Ovary (tissue), 9 donors: ENCODE data around the gene COPZ1. TPM values are rescaled to one million over a fixed set of nuclear protein-coding genes. Genes with fewer than 3 reads are reported as not detected.

ENCODE experiments used
- DNase-seq, 5 donors: peaks; one replicate each; pipeline ENCODE4 v3.0.0-alpha.2; 2019 to 2020
- H3K27ac ChIP-seq, 2 donors: fragments of 200-600 bp; one replicate each; pipeline versions ENCODE4 v1.5.1 to v1.8.0; 2019 to 2022
- H3K27me3 ChIP-seq: fragments of 200-600 bp; one replicate; pipeline ENCODE4 v1.8.0; 2022
- H3K36me3 ChIP-seq: fragments of 200-600 bp; sonication (generic); one replicate; pipeline ENCODE4 v1.5.1; 2019
- H3K4me1 ChIP-seq: one replicate; pipeline ENCODE4 v1.8.1; 2013; ENCODE audit warnings: mild to moderate bottlenecking, moderate library complexity; ENCODE audit not compliant: insufficient read depth
- H3K4me3 ChIP-seq: fragments of 200-600 bp; sonication (generic); one replicate; pipeline ENCODE4 v1.5.1; 2017
- H3K9me3 ChIP-seq, 2 donors: fragments of 200-600 bp in 1 of 2; sonication (generic) in 1 of 2; one replicate each; pipeline versions ENCODE4 v1.5.1 to v1.8.1; 2013 to 2019; ENCODE audit warnings: mild to moderate bottlenecking in 1 of 2, moderate library complexity in 1 of 2
- CTCF ChIP-seq, 3 donors: fragments of 450-650 bp in 2 of 3; fragments of 200-600 bp in 1 of 3; IDR thresholded peaks; one replicate each; pipeline versions ENCODE4 v1.5.1 to v1.8.0; 2016 to 2022; ENCODE audit warnings: antibody characterized with exemption in 3 of 3, mild to moderate bottlenecking in 1 of 3
- EP300 ChIP-seq: sonication (generic); formaldehyde crosslinking; IDR thresholded peaks from one replicate; pipeline ENCODE4 v1.6.1; 2017; ENCODE audit warnings: antibody characterized with exemption
- POLR2A ChIP-seq: fragments of 450-650 bp; IDR thresholded peaks from one replicate; pipeline ENCODE4 v1.6.1; 2017; ENCODE audit warnings: antibody characterized with exemption, mild to moderate bottlenecking, moderate library complexity
- WGBS, 3 donors: extraction: QIAGEN DNeasy Blood & Tissue Kit in 1 of 3; methylation state at CpG; one replicate each; pipeline versions ENCODE4 v1.1.5 to v1.1.7; 2013 to 2017; 5-methylcytosine and 5-hydroxymethylcytosine counted together
- intact Hi-C, 4 donors: fragments of 100-400 bp; cut with DNase I; formaldehyde crosslinking; loops; one replicate each; pipeline versions ENCODE4 v1.11.0 to v1.15.1; 2022 to 2023
- polyA plus RNA-seq, 2 donors: library from polyadenylated mRNA; stranded (reverse); fragments of 200-250 nt in 1 of 2; fragments of 350-450 nt in 1 of 2; fragmentation: Illumina TruSeq in 1 of 2; extraction: RNeasy Lipid Tissue Mini Kit (QIAGEN cat#74804) in 1 of 2; gene quantifications; one replicate each; pipeline ENCODE4 v1.2.3, GENCODE V29; 2013 to 2014
- total RNA-seq, 7 donors: library from RNA; depleted of rRNA in 2 of 7; stranded (reverse); fragments of >200 nt in 2 of 7; fragmentation: NEBNext Ultra II Directional in 3 of 7; extraction: Animal tissue kit (Norgen Biotek cat#: 25700) in 3 of 7; gene quantifications; one replicate each; pipeline versions ENCODE4 v1.1.0 to v1.2.4, GENCODE V29; 2016 to 2023
- donor health status: DM: no; HTN: no; CAD: no; lungs with moderate emphysema.
- donor health status: DM: no; HTN: no; CAD: no.
- donor health status: Bipolar disorder and iron deficiency.
- donor health status: DM: yes; HTN: yes; CAD: no.
- donor health status: DM: no; HTN: no; CAD: no.
- donor health status: DM: yes; HTN: yes; CAD: no.

COPZ1 gene
- total and polyA plus RNA-seq, 9 donors, result 41.7 to 219 (median 108) TPM

GRCh38 chr12:54387114-54387467 lies 62.2 kb downstream of the COPZ1 start:
- H3K27me3 ChIP-seq, result no peaks in the 10 kb centered on the region
- H3K9me3 ChIP-seq, result no peaks in the 10 kb centered on the region
- 88 to 93% (median 90%) methylated on average over 3 of the region's 3 CpGs for WGBS, 3 donors
- H3K36me3 ChIP-seq, result no peaks in the 10 kb centered on the region
- TF ChIP-seq EP300, result no peak
- TF ChIP-seq CTCF (IDR thresholded peaks at IDR 0.05), result no peak
- TF ChIP-seq POLR2A, result no peak
- no peak overlapping the region for H3K27ac ChIP-seq
- DNase-seq, result no peak
- peaks cover 10% of the 10 kb centered on the region for H3K4me1 ChIP-seq
- no peak overlapping the region for H3K4me3 ChIP-seq
- intact Hi-C loops, result no loop called here

- no peak overlapping the region for H3K4me3 ChIP-seq
- no peaks in the 10 kb centered on the region for H3K36me3 ChIP-seq
- intact Hi-C loops, result no loop called here
- H3K27me3 ChIP-seq, result no peaks in the 10 kb centered on the region
- 76 to 79% (median 78%) methylated on average over 4 of the region's 4 CpGs for WGBS, 3 donors
- H3K4me1 ChIP-seq, result peaks cover 10% of the 10 kb centered on the region
- DNase-seq, result no peak
- no peaks in the 10 kb centered on the region for H3K9me3 ChIP-seq
- TF ChIP-seq CTCF (IDR thresholded peaks at IDR 0.05) (no peak), POLR2A (no peak), EP300 (no peak)
- H3K27ac ChIP-seq, result no peak overlapping the region
Observed at GRCh38 chr12:54388237-54389133, 63.6 kb downstream of the COPZ1 start.

- H3K4me1 ChIP-seq, result peaks cover 10% of the 10 kb centered on the region
- H3K27me3 ChIP-seq, result no peaks in the 10 kb centered on the region
- no peak for TF ChIP-seq CTCF (IDR thresholded peaks at IDR 0.05)
- TF ChIP-seq POLR2A, result no peak
- no peak for TF ChIP-seq EP300
- H3K36me3 ChIP-seq, result no peaks in the 10 kb centered on the region
- H3K27ac ChIP-seq, result no peak overlapping the region
- H3K9me3 ChIP-seq, result no peaks in the 10 kb centered on the region
- no peak for DNase-seq
- intact Hi-C loops, result no loop called here
- no peak overlapping the region for H3K4me3 ChIP-seq
- WGBS, 3 donors, result 88 to 90% (median 89%) methylated on average over 3 of the region's 3 CpGs
Observed at GRCh38 chr12:54389134-54389508, 64.2 kb downstream of the COPZ1 start.

- TF ChIP-seq EP300 (no peak), CTCF (IDR thresholded peaks at IDR 0.05) (no peak), POLR2A (no peak)
- intact Hi-C loops, result no loop called here
- Histone ChIP-seq H3K9me3 (no peaks in the 10 kb centered on the region), H3K27ac (no peak overlapping the region), H3K36me3 (no peaks in the 10 kb centered on the region), H3K4me1 (peaks cover 10% of the 10 kb centered on the region), H3K27me3 (no peaks in the 10 kb centered on the region), H3K4me3 (no peak overlapping the region)
- 89 to 92% (median 89%) methylated on average over 5 of the region's 5 CpGs for WGBS, 3 donors
- no peak for DNase-seq
Observed at GRCh38 chr12:54389607-54390175, 64.8 kb downstream of the COPZ1 start.
